ENCODE measurements around the gene FAM83B.
"Not testable (repeated sequence)": the region's sequence is repeated elsewhere in the genome, so short reads cannot be mapped to it uniquely, and the experiment has no call there.

Gene FAM83B

GRCh38 chr6:54846243-54846856 is at the start of gene FAM83B:
Gene FAM83B, plus strand, starts transcription at chr6:54846771. Its CDS starts 23,476 bp downstream, at chr6:54870247.
- no peak for DNase-seq (ENCODE audit: low read depth)

DNA sequence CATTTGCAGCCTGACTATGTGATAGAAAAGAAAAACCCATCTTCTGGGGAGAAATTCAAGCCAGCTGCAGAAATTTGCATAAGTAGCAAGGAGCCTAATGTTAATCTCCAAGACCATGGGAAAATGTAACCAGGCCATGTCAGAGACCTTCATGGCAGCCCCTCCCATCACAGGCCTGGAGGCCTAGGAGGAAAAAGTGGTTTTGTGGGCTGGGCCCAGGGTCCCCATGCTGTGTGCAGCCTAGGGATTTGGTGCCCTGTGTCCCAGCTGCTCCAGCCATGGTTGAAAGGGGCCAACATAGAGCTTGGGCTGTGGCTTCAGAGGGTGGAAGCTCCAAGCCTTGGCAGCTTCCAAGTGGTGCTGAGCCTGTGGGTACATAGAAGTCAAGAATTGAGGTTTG is 49.7 kb upstream of the FAM83B start:
- not testable (repeated sequence) for DNase-seq (ENCODE audit: low read depth)

DNA sequence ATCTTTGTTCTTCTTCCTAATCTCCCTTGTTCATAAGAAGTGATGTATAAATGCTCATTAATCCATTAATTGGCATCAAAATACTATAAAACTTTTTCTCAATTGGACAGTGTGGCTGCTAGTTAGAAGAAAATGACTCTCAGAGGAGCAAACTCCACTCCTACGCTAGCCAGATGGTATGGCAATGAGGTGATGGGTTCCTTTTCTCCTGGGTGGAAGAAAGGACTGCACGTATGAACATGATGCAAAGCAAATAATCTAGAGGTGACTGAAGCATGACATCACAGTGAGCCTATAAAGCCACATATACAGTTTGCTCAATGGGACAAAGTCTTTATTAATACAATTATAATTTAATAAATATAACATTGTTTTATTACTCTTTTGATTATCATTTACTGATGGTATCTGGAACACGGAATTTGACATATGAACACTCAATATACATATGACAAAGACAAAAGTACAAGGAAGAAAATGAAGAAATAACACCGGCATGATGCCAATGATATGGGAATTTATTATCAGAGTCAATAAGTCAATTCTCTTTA is 46.4 kb upstream of the FAM83B start:
- DNase-seq (ENCODE audit: low read depth): no peak

- no peak for DNase-seq (ENCODE audit: low read depth)
These were observed 45.3 kb upstream of the FAM83B start for GRCh38 chr6:54801244-54801643.

GRCh38 chr6:54801669-54802068 is 44.9 kb upstream of the FAM83B start:
- no peak for DNase-seq (ENCODE audit: low read depth)

GRCh38 chr6:54802775-54803634 is 43.6 kb upstream of the FAM83B start:
- no peak for DNase-seq (ENCODE audit: low read depth)

- DNase-seq (ENCODE audit: low read depth): no peak
These were observed 41.5 kb upstream of the FAM83B start for GRCh38 chr6:54805077-54805476.

- no peak for DNase-seq (ENCODE audit: low read depth)
These were observed 36.4 kb upstream of the FAM83B start for GRCh38 chr6:54810147-54810546.

DNA sequence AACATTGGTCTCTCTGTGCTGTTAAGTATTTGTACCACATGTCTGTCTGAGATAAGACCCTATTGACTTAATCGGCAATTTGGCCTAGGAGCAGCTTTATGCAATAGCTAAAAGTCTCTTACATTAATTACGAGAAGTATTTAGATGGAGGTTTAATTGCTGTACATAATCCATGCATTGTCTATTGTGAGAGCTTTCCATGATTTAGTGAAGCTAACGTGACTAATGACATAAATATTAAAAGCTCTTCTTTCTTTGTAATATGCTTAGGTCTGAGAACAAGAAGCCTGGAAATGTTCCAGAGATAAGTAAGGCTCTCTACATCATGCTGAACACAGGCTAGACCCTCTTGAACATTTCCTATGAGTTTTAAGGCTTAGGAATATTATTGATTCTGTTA is 32.7 kb upstream of the FAM83B start:
- DNase-seq (ENCODE audit: low read depth): no peak

DNA sequence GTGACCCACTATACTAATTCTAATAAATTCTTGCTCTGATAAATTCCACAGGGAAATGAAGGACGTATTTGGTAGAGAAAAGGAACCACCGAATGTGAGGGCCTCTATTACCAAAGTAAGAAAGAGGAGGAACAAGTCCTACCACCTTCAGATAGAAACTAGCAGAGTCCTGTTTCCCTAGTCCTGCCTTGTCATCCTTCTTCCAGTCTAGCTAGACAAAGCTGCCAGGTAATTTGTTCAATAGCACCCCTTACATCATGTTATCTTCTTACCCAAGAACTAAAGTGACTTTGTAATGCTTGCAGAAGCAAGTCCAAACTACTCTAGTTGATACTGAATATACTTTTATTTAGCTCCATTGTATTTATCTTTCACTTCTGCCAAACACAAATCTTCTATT is 29.3 kb upstream of the FAM83B start:
- no peak for DNase-seq (ENCODE audit: low read depth)

- DNase-seq (ENCODE audit: low read depth): no peak
These were observed 28.7 kb upstream of the FAM83B start for GRCh38 chr6:54817834-54818233.

GRCh38 chr6:54824225-54824624 is 22.3 kb upstream of the FAM83B start:
- not testable (repeated sequence) for DNase-seq (ENCODE audit: low read depth)

- no peak for DNase-seq (ENCODE audit: low read depth)
These were observed 19.6 kb upstream of the FAM83B start for GRCh38 chr6:54827010-54827409.

DNA sequence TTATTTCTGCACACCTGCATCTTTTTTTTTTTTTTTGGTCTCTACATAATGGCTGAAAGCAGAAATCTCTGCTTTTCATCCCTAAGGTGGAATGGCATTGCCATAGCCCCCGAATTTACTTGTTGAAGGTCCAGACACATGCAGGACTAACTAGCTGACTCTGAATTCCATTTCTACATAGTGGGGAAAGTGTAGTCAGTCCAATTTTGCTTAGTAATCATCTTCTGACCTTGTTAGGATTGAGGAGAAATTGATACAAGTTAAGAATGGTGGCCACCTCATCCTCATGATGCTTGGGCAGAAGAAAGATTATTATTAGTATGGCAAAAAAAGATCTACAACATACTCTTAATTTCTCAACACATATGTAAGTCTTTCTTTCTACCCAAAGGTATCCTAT is 16.4 kb upstream of the FAM83B start:
- no peak for DNase-seq (ENCODE audit: low read depth)

GRCh38 chr6:54835176-54835575 is 11.4 kb upstream of the FAM83B start:
- DNase-seq (ENCODE audit: low read depth): no peak

GRCh38 chr6:54846857-54847674 is 495 bp downstream of the FAM83B start:
- no peak for DNase-seq (ENCODE audit: low read depth)

- DNase-seq (ENCODE audit: low read depth): no peak
These were observed 1.4 kb downstream of the FAM83B start for GRCh38 chr6:54847799-54848597.

GRCh38 chr6:54850114-54850513 is 3.5 kb downstream of the FAM83B start:
- DNase-seq (ENCODE audit: low read depth): no peak

- no peak for DNase-seq (ENCODE audit: low read depth)
These were observed 9.6 kb downstream of the FAM83B start for GRCh38 chr6:54856129-54856528.

GRCh38 chr6:54860132-54860531 is 13.6 kb downstream of the FAM83B start:
- DNase-seq (ENCODE audit: low read depth): no peak

GRCh38 chr6:54860739-54861138 is 14.2 kb downstream of the FAM83B start:
- DNase-seq (ENCODE audit: low read depth): no peak
